Thyroid gland (tissue), 4 donors: ENCODE results near the gene PAGR1.

ENCODE experiments used
- CTCF ChIP-seq, 6 experiments: fragments of 200-600 bp in 3 of 6; fragments of 450-650 bp in 3 of 6; sonication (generic) in 3 of 6; IDR thresholded peaks; one replicate each; pipeline ENCODE4 v1.5.1; 2016 to 2019; ENCODE audit warnings: antibody characterized with exemption in 6 of 6, mild to moderate bottlenecking in 2 of 6, inconsistent platforms in 1 of 6, moderate library complexity in 1 of 6
- POLR2A ChIP-seq, 2 donors: fragments of 450-650 bp; IDR thresholded peaks; one replicate each; pipeline ENCODE4 v1.6.1; 2017; ENCODE audit warnings: antibody characterized with exemption in 2 of 2, mild to moderate bottlenecking in 2 of 2, moderate library complexity in 1 of 2

GRCh38 chr16:29840240-29840639, 24.3 kb downstream of the PAGR1 start:
- no peak for TF ChIP-seq CTCF (IDR thresholded peaks at IDR 0.05)
- TF ChIP-seq POLR2A (IDR thresholded peaks at IDR 0.05), result no peak
